Neural crest cell (in vitro differentiated cells): Measurements from ENCODE around the gene SPSB4. TPM values are rescaled to one million over a fixed set of nuclear protein-coding genes. Genes with fewer than 3 reads are reported as not detected.

Source experiments
- DNase-seq: peaks from one replicate; pipeline ENCODE4 v3.0.0; 2021; ENCODE audit warnings: low read depth, mixed read lengths, low spot score
- H3K27ac Mint-ChIP-seq: one replicate; pipeline ENCODE4 v1.8.0; 2021; ENCODE audit warnings: mild to moderate bottlenecking, mixed read lengths; ENCODE audit not compliant: unreplicated experiment
- H3K27me3 Mint-ChIP-seq: 2 replicates; pipeline ENCODE4 v1.8.0; 2021; ENCODE audit warnings: low read depth, mild to moderate bottlenecking, mixed read lengths
- H3K36me3 Mint-ChIP-seq: 2 replicates; pipeline ENCODE4 v1.8.0; 2021; ENCODE audit warnings: low read depth, mild to moderate bottlenecking, mixed read lengths
- H3K4me1 Mint-ChIP-seq: 2 replicates; pipeline ENCODE4 v1.8.0; 2021; ENCODE audit warnings: mixed read lengths
- H3K4me3 Mint-ChIP-seq: one replicate; pipeline ENCODE4 v1.8.0; 2021; ENCODE audit warnings: mild to moderate bottlenecking, mixed read lengths
- H3K9me3 Mint-ChIP-seq: 2 replicates; pipeline ENCODE4 v1.8.0; 2021; ENCODE audit warnings: mixed read lengths
- CTCF ChIP-seq: fragments of 200-600 bp; sonication (generic); conservative IDR thresholded peaks from 2 replicates; pipeline ENCODE4 v1.5.0; 2021; ENCODE audit warnings: antibody characterized with exemption, mild to moderate bottlenecking
- total RNA-seq: library from RNA; stranded (reverse); gene quantifications from 2 replicates; pipeline ENCODE4 v1.2.1, GENCODE V29; 2021

The SPSB4 gene
- total RNA-seq, 1 donor from 2014 or later = 35.1 TPM

GRCh38 chr3:141151439-141151838, 100.3 kb downstream of the SPSB4 start:
- Mint-ChIP-seq H3K27me3 (no peaks in the 10 kb centered on the region), H3K4me1 (peaks cover 23% of the 10 kb centered on the region), H3K36me3 (no peaks in the 10 kb centered on the region), H3K4me3 (no peak overlapping the region), H3K9me3 (no peaks in the 10 kb centered on the region), H3K27ac (no peak overlapping the region)
- no peak for TF ChIP-seq CTCF
- DNase-seq = no peak

GRCh38 chr3:141152130-141152529, 101.0 kb downstream of the SPSB4 start:
- Mint-ChIP-seq H3K9me3 (no peaks in the 10 kb centered on the region), H3K4me3 (no peak overlapping the region), H3K27ac (no peak overlapping the region), H3K4me1 (peaks cover 19% of the 10 kb centered on the region), H3K36me3 (no peaks in the 10 kb centered on the region), H3K27me3 (no peaks in the 10 kb centered on the region)
- DNase-seq = no peak
- TF ChIP-seq CTCF = no peak

DNA sequence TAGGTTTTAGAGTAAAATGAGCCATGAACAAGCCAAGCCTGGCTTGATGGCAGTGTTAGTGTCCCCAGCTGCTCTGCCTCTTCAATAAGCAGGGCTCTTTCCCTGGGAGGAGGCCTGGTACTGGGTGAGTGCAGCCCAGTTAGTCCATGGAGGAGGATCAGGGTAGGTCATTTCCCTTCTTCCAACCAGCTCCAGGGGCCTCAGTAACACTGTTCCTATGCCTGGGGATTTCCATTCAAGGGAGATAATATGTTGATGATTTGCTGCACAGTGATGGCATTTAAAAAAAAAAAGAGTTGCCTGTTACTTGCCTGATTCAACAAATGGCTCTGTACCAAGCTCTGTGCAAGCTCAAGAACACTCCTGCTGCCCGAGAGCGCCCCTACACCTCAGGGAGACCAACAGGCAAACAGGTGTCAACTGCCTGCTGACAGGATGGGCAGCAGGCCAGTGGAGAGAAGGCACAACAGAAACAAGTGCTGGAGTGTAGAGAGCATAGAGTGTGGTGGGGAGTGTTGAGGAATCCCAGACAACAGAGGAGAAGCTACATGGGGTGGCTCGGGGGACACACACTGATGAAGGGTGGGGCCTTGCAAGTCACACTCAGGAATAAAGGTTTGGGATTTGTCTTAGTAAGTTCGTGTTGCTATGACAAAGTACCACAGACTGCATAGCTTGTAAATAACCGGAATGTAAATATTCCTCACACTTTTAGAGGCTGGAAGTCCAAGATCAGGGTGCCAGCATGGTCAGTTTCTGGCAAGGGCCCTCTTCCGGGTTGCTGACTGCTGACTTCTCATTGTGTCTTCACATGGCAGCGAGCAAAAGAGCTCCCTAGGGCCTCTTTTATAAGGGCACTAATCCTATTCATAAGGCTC, 101.9 kb downstream of the SPSB4 start:
- DNase-seq = no peak
- Mint-ChIP-seq H3K36me3 (no peaks in the 10 kb centered on the region), H3K4me3 (no peak overlapping the region), H3K4me1 (peaks cover 10% of the 10 kb centered on the region), H3K27ac (no peak overlapping the region), H3K27me3 (no peaks in the 10 kb centered on the region), H3K9me3 (no peaks in the 10 kb centered on the region)
- no peak for TF ChIP-seq CTCF

DNA sequence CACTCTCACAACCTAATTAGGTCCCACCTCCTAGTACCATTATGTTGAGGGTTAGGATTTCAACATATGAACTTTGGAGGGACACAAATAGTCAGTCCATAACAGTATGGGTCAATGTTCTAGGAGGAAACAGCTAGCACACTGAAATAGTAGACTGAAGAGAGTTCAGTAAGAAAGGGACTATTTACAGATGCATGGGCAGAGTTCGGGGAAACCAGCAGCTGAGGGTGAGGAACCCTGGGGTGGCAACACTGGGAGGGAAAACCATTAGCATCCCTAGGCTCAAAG, 102.5 kb downstream of the SPSB4 start:
- Mint-ChIP-seq H3K4me3 (no peak overlapping the region), H3K27me3 (no peaks in the 10 kb centered on the region), H3K9me3 (peaks cover 1% of the 10 kb centered on the region), H3K36me3 (peaks cover 4% of the 10 kb centered on the region), H3K27ac (no peak overlapping the region), H3K4me1 (peaks cover 4% of the 10 kb centered on the region)
- no peak for DNase-seq
- no peak for TF ChIP-seq CTCF

DNA sequence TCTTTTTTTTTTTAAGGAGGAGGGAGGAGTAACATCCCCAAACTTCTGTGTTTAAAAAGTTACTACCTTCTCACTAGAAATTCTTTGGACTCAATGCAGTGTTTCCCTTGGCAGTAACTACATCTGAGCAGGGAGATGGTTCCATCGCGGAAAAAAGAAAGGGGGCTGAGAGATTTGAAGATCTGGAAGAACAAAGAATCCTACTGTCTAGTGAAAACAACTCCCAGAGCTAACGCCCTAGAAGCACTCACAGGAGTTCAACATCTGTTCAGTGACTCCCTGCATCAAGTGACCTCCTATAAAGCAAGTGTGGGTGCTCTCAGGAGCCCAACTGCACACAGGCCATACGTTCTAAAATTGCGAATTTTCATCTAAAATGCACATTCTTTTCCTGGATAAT, 113.7 kb downstream of the SPSB4 start:
- H3K27me3 Mint-ChIP-seq = no peaks in the 10 kb centered on the region
- no peak for DNase-seq
- no peak overlapping the region for H3K4me3 Mint-ChIP-seq
- peaks cover 21% of the 10 kb centered on the region for H3K36me3 Mint-ChIP-seq
- TF ChIP-seq CTCF = no peak
- H3K4me1 Mint-ChIP-seq = peaks cover 6% of the 10 kb centered on the region
- no peak overlapping the region for H3K27ac Mint-ChIP-seq
- peaks cover 24% of the 10 kb centered on the region for H3K9me3 Mint-ChIP-seq
